NCI-H2107 treated with DMSO at 0.1 percent for 48 hours (cell line): ENCODE results near the gene EHMT1.
"Not testable (repeated sequence)": the region's sequence is repeated elsewhere in the genome, so short reads cannot be mapped to it uniquely, and the experiment has no call there.

Experiments
- DNase-seq: peaks from one replicate; lab custom pipeline; 2025; ENCODE audit not compliant: unreplicated experiment; lab: John Stamatoyannopoulos, UW

EHMT1 gene

DNA sequence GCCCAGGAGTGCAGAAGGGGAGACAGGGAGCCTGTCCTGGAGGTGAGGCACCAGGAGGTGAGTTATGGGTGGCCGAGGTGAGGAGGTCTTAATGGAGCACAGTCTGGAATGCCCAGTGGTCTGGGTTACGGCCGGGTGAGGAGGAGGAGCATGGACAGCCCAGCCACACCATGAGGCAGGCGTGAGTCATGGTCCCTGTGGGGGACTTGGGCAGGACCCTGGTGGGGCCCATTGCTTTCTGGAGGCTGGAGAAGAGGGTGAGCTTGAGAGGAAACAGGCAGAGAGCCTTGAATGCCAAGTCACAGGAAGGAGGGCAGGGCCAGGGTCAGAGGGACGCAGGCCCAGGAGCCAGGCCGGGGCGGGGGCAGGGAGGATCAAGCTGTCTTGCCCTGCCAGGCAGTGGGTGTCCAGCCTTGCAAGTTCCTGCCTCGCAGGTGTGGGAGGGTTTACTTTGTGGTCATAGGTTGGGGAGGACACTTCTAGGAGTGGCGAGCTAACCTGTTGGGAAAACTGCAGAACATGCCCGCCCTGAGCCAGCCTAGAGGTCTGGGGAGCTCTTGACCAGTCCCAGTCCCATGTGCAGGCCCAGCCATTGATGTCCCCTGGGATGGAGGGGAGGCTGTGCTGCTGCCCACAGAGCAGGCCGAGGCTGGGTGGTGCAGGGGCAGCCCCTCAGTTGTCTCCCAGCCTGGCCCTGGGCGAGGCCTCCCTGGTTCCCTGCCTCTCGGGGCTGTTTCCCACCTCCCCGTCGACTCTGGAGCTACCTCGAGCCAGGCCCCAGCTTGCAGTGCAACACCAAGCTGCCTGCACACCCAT is 261.6 kb downstream of the EHMT1 start:
- no peak for DNase-seq

DNA sequence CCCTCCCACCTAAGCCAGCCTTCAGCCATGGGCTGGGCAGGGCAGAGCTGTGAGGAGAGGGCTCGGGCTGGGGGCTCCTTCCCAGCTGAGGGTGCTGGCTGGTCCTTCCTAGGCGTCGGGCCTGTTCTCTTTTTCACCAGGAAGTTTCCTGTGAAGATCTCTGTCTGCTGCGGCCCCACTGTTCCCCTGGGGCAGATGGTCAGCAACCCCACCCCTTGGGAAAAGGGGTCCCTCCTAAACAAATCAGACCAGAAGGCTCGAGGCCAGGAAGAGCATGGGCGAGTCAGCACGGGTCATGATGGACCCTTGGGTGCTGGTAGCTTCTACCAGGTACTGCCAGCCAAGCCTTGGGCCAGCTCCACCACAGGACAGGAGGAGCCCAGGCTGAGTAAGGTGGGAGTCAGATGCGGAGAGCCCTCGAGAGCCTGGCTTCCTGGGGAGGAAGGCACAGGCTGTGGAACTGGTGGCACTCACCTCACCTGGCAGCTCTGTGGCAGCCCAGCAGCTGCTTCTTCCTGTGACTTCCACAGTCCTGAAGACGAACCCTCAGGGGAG is 262.2 kb downstream of the EHMT1 start:
- no peak for DNase-seq

DNA sequence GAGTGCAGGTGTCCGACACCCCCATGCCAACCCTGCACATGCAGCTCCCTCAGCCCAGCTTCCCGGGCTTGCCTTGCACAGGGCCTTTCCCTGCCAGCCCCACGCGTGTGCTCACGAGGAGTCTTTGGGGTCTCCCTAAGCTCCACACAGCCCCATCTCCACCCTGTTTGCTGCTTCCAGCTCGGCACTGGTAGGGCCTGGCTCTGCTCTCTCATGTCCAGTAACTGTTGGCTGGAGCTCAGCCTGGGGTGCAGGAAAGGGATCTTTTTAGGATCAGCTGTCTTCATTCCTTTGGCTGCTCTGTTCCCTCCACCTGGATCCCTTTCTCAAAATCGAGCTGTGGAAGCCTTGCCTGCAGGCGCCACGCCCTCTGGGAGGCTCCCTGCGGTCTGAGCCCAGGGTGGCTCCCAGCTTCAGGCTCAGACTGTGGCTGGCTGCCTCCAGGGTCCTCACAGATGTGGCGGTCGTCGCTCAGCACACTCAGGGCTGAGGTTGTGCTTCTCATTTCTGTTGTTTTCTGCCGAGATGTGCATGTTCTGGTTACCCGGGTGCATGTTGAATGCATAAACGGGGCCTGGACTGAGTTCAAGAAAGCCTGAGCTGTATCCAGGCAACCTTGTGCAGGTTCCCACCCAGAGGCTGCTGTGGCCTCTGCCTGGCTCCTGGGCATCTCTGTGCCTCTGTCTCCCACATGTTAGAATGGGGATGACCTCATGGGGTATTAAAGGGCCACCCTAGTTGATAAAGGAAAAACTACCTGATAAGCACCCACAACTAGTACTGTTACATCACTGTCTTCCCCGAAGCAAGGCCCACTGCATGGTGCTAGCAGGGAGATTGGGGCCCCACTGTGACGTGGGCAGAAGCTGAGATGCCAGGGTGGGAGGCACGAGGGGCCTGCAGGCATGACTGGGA is 263.0 kb downstream of the EHMT1 start:
- peak; percentile 10 for DNase-seq

DNA sequence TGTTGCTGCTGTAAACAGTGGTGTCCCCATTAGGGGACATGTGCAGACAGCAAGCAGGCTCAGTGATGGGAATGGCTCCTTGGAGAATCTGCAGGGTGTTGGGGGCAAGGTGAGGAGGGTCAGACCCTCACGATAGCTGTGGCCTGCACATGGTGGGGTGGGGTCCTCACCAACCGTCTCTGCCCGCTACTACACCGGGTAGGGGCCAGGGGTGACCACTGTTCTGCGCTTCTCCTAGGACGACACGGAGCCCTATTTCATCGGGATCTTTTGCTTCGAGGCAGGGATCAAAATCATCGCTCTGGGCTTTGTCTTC is 263.7 kb downstream of the EHMT1 start:
- no peak for DNase-seq

DNA sequence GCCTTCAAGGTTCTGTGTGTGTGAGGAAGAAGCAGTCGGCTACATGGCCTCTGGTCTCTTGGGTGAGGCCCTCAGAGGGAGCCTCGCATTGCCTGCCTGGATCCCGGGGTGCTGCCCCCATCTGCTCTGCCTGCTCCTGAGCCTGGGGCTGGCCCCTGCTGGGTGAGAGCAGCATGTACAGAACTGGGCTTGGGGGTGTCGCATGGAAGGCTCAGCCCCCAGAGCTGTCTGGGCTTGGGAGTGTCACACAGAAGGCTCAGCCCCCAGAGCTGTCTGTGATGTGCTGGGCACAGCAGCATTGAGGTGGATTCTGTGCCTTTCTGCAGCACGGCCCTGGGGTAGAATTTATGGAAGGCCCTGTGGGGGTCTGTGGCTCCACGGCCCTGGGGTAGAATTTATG is 265.2 kb downstream of the EHMT1 start:
- DNase-seq = not testable (repeated sequence)

DNA sequence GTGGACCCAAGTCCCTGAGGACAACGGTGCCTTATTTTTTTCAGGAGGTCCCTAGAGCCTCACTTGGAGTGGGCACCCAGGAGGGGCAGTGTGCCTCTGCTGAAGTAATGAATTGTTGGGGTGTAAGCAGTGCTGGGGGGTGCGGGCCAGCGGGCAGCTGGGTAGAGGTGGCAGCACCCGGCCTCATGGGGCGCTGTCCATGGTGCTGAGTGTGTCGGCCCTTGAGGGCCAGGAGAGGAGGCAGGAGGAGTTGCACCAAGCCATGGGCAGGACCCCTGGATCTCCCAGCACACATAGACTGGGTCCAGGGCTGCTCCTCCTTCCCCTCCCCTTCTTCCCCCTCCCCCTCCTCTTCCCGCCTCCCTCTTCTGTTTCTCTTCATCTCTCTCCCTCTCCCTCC is 265.7 kb downstream of the EHMT1 start:
- not testable (repeated sequence) for DNase-seq

DNA sequence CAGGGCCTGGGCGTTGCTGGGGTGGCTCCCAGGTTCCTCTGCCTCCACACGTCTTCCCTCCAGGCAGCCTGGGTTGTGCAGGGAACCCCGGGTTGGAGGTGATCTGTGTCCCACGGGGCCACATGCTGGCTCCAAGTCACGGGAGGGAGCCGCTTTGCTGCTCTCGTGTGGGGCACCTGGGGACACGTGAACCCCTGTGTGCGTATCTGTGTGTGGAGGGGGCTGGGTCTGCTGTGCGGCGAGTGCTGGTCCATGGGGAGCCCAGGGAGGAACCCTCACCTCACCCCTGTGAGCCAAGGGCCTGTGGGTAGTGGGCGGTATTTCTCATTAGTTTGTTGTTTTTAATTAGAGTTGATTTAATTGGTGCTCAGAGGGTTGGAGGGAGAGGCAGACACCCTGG is 266.3 kb downstream of the EHMT1 start:
- not testable (repeated sequence) for DNase-seq
